HG03175 (cell line): Measurements from ENCODE around the gene DPRX.

Experiments
- ATAC-seq: cut with Tn5 transposase; IDR thresholded peaks from one replicate; pipeline ENCODE4 v1.9.1; 2021; ENCODE audit warnings: mild to moderate bottlenecking, moderate library complexity; ENCODE audit not compliant: unreplicated experiment

DPRX gene, protein sequence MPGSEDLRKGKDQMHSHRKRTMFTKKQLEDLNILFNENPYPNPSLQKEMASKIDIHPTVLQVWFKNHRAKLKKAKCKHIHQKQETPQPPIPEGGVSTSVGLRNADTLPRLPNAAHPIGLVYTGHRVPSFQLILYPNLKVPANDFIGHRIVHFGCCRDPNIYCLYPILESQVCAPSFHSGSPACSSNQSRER

DNA sequence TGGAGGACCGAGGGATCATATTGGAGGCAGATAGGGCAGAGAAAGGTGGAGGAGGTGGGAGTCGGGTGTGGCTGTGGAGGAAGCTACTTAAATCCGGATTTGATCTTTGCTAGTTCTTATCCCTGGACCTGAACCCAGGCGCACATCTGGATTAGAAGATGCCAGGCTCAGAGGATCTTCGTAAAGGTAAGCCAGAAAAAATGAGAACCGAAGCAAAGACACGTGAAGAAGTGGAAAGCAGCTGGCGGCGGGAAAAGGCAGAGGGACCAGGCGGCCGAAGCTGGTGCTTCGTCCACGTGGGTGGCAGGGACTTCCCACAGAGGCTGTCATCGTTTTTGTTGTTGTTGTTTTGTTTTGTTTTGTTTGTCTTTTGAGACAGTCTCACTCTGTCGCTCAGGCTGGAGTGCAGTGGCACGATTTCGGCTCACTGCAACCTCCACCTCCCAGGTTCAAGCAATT, at the start of gene DPRX:
DPRX (plus strand) TSS at position 51 of the 459 bp plus-strand sequence; CDS start at position 159, 108 bp downstream.
- ATAC-seq = no peak

DNA sequence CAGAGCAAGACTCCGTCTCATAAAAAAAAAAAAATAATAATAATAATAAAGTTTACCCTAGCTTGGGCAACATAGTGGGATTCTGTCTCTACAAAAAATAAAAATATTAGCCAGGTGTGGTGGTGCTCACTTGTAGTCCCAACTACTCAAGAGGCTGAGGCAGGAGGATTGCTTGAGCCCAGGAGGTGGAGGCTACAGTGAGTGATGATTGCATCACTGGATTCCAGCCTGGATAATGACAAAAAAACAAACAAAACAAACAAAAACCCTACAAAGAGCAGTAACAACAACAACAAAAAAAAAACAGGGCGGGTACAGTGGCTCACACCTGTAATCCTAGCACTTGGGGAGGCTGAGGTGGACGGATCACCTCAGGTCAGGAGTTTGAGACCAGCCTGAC, 48.6 kb upstream of the DPRX start:
- ATAC-seq = no peak

DNA sequence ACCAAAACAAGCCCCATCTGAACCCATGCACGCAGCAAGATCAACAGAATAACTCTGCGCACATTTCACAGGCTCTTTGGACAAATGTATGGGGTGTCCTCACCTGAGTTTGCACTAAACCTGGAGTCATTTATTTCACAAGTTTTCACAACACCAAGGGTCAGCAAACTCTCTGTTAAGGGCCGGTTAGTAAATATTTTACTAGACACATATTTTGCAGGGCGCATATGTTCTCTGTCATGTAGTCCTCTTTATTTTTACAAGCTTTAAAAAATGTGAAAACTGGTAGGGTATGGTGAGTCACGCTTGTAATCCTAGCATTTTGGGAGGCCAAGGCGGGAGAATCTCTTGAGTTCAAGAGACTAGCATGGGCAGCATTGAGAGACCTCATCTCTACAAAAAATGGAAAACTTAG, 45.5 kb upstream of the DPRX start:
- ATAC-seq = no peak

DNA sequence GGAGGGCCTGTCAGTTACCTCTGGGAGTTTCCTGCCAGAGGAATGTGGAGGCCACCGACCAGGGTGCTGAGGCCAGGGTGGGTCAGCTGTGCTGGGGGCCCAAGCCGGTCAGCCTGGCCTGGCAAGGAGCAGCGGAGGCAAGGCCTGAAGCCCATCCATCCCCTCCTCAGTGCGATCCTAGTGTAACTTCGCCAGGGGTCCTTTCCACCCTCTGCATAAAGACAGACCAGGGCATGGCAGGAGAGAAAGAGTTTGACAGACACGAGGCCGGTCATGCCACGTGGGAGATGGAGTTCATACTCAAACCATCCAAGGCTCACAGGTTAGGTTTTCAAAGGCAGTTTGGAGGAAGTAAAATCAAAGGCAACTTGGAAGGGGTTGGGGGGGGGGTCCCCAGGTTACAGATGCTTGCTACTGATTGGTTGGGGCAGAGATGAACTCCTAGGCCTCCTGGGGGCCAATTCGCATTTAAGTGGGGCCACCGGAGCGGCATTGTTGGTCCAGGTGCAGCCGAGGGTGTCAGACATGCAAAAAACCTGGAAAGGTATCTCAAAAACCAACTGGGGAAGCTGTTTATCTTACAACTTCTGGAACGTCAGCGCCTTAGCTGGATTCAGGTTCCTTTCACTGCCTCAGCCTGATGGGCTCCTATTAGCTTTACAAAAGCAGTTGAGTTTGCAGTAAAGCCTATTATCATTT, 36.8 kb upstream of the DPRX start:
- no peak for ATAC-seq

DNA sequence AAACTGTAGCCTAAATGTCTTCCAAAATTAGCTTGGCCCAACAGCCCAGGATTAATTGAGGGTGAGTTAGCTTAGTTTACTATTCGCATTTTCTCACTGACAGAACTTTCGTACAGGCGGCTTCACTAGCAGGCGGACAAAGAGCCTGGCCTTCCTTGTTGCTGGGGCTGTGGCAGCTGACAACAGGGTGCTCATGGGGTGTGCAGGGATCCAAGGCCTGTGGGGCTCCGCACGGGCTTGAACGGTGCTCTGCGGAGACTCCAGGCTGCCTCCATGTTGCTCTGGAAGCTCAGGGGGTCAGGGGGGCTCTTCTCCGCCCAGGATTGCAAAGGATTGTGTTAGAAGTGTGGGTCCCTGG, 36.3 kb upstream of the DPRX start:
- ATAC-seq = no peak

DNA sequence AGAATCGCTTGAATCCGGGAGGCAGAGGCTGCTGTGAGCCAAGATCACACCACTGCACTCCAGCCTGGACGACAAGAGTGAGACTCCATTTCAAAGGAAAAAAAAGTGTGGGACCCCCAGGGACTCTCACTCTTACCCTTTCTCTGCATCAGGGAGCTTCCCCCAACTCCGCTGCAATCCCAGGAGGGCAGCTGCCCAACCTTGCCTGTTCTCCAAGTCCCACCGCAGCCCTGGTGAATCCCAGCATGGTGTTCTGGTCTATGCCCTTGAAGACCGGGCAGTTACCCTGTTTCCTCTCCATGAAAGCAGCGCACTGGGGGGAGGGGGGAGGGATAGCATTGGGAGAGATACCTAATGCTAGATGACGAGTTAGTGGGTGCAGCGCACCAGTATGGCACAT, 35.7 kb upstream of the DPRX start:
- no peak for ATAC-seq

DNA sequence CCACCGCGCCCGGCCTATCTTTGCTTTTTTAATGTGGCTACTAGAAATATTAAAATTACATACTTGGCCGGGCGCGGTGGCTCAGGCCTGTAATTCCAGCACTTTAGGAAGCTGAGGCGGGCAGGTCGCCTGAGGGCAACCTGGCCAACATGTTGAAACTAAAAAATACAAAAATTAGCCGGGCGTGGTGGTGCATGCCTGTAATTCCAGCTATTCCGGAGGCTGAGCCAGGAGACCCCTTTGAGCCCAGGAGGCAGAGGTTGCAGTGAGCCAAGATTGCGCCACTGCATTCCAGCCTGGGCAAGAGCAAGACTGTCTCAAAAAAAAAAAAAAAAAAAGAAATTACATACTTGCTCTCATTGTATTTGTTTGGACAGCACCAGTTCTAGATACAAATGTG, 34.8 kb upstream of the DPRX start:
- ATAC-seq = no peak

DNA sequence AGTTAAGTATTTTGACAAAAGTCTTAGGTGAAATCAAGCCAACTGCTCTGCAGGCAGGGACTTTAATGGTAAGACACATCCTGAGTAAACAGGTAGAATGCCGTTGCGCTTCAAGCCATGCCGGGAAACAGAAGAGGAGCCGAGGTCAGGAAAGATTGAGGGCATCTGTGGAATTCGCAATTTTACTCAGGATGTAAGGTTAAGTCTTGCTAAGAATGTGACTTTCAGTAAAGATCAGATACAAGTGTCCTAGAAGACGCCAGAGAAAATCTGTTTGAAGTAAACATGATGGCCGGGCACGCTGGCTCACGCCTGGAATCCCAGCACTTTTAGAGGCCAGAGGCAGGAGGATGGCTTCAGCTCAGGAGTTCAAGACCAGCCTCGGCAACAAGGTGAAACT, 33.4 kb upstream of the DPRX start:
- no peak for ATAC-seq

DNA sequence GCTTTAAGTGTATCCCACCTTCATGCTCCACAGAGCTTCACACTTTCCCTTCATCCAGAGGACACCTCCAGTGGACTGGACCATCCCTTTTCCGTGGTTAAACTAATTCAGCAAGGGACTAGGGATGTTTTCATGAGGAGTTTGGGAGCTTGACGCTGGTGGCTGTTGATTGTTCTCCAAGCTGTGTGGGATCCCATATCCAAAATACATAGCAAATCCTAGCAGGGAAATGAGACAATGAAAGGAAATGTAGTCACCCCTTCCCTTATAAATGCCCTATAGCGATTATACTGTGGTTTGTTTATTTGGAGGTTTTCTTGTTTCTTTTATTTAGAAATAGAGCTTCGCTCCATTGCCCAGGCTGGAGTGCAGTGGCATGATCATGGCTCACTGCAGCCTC, 31.6 kb upstream of the DPRX start:
- ATAC-seq = no peak

DNA sequence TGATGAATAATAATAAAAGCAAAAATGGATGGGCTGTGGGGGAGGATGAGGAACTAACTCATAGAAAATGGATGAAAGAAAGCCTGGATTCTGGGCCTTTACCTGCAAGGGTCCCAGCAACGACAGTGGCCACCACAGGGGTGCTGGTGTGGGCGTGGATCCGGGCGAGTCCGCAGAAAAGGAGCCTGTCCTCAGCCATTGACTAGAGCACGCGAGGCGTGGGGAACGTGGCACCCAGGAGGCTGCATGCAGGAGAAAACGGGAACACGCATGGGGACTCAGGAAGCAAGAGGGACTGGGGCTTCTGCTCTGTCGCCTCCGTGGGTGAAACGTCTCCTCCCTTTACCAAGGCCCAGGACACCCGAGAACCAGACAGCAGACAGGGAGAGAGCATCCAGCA, 25.8 kb upstream of the DPRX start:
- no peak for ATAC-seq

DNA sequence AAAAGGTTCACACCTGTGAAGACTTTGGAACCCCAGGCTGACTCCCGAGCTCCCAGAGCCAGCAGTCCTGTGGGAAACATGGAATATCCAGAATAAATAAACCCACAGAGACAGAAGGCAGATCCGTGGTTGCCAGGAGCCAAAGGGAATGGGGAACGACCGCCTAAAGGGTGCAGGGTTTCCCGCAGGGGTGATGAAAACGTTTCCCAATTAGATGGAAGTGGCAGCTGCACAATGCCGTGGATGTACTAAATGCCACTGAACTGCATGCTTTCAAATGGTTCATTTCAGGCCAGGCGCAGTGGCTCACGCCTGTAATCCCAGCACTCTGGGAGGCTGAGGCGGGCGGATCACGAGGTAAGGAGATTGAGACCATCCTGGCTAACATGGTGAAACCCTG, 23.4 kb upstream of the DPRX start:
- ATAC-seq = no peak

DNA sequence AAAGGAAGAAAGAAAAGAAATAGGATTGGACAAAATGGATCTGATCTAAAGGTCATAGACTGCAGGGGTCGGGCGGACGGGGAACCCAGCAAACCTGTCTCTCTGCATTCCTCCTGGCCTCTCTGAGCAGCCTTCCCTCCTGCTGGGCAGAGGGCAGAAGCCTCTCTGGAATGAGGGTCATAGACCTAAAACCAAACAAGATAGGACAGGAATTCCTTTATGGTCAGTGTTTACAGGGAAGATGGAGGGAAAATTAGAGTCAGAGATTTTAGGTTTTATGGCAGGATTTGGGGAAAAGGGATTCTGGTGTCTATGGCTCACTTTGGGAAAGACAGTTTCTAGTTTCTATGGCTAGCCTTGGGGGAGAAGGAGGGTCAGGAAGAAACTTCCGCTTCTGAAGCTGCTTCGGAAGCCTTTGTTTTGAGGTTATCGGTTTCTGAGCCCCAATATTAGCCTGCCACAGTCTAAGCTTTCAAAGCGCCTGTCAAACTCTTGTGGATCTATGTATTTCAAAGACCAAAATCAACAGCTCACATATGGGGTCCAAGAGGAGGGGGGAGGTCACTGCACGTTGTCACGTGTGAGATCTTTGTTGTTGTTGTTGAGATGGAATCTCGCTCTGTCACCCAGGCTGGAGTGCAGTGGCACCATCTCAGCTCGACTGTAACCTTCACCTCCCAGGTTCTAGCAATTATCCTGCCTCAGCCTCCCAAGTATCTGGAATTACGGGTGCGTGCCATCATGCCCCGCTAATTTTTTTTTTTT, 18.9 kb upstream of the DPRX start:
- ATAC-seq = no peak

DNA sequence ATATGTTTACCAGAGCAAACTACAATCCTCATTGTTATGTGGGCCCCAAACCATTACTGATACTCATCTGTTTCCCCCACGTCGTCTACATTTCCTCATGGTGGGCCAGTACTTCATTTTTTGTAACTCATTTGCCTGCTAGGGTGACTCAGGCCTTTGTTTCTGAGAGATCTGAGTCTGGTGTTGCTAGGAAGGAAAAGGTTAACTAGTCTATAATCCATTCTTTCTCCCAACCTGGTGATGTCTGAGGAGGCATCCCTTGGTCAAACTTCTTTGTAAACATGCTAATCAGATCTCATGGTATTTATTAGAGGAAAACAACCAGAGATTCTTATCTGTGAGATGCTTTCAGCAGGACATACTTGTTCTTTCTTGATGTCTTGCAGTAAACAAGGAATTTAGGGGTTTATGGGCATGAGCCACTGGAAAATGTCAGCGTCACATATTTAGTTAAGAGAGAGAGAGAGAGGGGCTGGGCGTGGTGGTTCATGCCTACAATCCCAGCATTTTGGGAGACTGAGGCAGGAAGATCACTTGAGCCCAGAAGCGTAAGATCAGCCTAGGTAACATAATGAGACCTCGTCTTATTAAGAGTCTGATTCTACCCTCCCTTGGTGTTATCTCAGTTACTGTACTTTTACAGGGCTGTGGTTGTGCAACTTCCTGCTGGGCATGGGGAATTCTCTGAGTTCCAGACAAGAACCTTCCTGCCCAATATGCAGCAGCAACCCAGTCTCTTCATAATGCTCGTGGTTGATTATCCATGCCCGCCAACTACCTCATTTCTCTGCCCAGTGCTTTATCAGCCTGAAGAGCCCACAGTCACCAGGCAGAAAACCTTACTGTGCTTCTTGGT, 9.7 kb upstream of the DPRX start:
- ATAC-seq = no peak

DNA sequence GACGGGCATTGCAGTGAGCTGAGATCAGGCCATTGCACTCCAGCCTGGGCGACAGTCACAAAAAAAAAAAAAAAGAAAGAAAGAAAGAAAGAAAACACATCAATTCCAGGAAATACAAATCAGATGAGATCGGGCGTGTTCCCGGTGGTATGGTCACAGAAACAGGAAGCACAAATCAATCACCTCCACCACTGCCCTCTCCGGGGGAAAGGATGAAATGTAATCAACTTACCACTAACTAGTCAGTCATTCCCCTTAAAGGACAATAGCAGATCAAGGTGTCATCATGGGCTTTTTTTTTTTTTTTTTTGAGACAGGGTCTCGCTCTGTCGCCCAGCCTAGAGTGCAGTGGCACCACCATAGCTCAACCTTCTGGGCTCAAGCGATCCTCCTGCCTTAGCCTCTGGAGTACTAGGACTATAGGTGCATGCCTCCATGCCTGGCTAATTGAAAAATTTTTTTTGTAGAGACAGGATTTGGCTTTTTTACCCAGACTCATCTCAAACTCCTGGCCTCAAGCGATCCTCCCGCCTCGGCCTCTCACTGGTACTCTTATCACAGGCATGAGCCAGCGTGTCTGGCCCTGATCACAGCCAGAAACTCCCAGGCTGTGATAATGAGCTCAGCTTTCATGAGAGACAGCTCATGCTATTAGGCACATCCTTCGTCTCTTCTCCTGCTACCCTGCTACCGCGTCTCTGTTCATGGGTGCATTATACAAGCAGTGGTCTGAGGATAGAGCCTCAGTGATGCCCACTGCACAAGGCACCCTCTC, 6.8 kb upstream of the DPRX start:
- ATAC-seq = no peak

DNA sequence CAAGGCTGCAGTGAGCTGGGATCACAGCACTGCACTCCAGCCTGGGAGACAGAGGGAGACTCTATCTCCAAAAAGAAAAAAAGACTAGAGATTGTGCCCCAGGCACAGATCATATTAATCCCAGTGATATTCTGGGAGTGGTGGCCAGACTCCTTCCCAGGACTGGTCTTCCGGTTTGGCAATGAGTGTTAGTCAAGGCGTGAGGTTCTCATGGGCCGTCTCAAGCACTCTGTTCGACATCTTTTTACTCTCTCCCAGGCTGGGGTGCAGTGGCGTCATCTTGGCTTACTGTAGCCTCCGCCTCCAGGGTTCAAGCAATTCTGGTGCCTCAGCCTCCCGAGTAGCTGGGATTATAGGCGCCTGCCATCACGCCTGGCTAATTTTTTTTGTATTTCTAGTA, 5.3 kb upstream of the DPRX start:
- ATAC-seq = no peak

DNA sequence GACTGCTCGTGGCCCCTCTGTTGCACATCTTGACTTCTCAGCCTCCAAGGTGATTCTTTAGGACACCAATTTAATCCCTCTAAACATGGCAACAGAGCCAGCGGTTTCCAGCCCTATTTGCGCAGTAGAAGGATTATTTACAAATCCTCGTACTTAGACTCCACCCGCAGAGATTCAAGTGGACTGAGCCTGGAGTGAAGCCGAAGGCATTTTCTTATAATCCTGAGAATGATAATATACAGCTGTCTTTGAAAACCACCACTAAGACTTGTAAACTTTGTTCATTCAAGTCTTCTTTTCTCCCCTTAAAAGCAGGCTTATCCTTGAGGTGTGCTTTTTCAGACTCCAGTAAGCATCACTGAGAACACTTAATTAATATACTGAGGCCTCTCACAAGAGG, 4.8 kb upstream of the DPRX start:
- no peak for ATAC-seq

DNA sequence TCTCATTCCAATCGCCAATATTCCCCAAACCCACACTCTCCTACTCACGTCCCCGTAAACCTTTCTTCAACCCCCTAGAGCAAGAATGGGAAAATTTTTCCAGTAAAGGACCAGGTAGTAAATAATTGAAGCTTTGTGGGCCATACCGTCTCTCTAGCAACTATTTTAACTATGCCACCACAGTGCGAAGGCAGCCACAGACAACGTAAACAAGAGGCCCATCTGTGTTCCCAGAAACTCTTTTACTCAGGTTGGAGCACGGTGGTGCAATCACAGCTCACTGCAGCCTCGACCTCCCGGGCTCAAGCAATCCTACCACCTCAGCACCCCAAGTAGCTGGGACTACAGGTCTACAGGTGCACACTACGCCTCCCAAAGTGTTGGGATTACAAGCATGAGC, 3.0 kb downstream of the DPRX start:
- ATAC-seq = no peak

DNA sequence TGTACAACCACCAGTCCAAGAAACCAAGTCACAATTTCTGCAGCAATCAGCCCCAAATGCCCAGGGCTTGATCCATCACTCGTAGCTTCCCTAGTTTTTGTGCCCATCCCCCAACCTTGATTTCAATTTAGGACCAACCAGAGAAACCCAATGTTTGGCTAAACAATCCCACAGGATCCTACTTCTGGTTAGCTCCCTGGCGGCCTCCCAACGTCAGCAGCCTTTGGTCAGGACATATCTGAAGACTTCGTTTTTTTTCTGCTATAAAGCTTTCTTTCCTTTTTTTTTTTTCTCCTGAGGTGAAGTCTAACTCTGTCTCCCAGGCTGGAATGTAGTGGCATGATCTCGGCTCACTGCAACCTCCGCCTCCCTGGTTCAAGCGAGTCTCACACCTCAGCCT, 7.7 kb downstream of the DPRX start:
- no peak for ATAC-seq

DNA sequence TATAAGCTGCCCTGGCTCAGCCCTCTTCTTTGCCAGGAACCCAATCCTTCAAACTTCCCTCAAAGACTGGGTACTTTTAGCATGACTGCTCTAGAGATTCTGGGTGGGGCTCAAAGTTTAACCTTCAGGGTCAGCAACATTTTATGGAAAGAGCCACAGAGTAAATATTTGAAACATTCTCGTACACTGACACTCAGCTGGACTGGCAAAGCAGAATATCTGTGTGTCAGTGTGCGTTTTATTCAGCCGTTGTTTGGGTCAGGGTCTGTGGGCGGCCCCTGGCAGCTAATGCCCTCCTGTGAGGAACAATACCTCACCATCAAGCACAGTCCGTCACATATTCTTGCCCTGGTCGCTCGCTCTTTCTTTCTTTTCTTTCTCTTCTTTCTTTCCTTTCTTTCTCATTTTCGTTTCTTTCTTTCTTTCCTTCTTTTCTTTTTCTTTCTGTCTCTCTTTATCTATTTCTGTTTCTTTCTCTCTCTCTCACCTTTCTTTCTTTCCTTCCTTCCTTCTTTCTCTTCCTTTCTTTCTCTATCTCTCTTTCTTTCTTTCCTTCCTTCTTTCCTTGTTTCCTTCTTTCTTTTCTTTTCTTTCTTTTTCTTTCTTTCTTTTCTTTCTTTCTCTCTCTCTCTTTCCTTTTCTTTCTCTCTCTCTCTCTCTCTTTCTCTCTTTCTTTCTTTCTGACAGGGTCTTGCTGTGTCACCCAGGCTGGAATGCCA, 10.7 kb downstream of the DPRX start:
- no peak for ATAC-seq
